ENCODE data around the gene ANP32B. TPM values are rescaled to one million over a fixed set of nuclear protein-coding genes. Genes with fewer than 3 reads are reported as not detected.

The ANP32B gene
- polyA plus RNA-seq, 1 donor (not counting 4 experiments of a cell fraction or from before 2014, with no cell fraction given): 51.0 TPM

DNA sequence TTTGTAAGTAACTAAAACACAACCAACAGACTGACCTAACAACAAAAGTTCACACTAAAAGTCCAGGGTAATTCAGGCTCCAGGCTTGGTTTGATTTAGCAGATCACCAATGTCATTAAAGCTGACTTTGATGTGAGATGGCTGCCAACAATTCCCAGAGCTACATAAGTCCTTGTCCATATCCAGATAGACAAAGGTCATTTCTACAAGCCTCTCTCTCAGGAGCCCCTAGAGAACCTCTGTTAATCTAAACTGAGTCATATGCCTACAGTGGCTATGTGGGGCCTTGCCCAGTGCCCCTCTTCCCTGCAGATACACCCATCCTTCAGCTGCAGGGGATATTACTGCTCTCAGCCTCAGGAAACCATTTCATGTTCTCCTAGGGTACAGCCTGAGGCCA lies 18.2 kb upstream of the ANP32B start:
- FAIRE-seq (no peak), DNase-seq (ENCODE audit: low read depth, low spot score) (no peak)
- dilution Hi-C loops (cut with MboI; ENCODE audit: extremely low pct_ligation_motif_present, low sequenced_read_pairs): no loop called here
- Histone ChIP-seq H3K9me1 (ENCODE audit: control insufficient read depth, extremely low read depth, insufficient read depth, low read length) (no peaks in the 10 kb centered on the region), H3K79me2 (ENCODE audit: control insufficient read depth, insufficient read depth, low read length) (no peaks in the 10 kb centered on the region), H3K27ac (ENCODE audit: control insufficient read depth, insufficient read depth, low read length) (no peak overlapping the region), H2AFZ (ENCODE audit: control insufficient read depth, low read length) (no peak overlapping the region), H3K9ac (ENCODE audit: control insufficient read depth, extremely low read depth, insufficient read depth, low read length) (no peak overlapping the region), H3K27me3 (ENCODE audit: control insufficient read depth, extremely low read depth, insufficient read depth, low read length) (no peaks in the 10 kb centered on the region), H3K9me3 (ENCODE audit: control insufficient read depth, low read depth, low read length) (no peaks in the 10 kb centered on the region), H3K4me3 (ENCODE audit: control insufficient read depth in 2 of 3, extremely low read depth in 1 of 3, insufficient read depth in 2 of 3, low read depth in 1 of 3, low read length in 3 of 3) (no peak overlapping the region), H3K4me1 (ENCODE audit: control insufficient read depth, extremely low read depth, insufficient read depth, low read length) (no peaks in the 10 kb centered on the region), H3K36me3 (ENCODE audit: control insufficient read depth in 2 of 2, extremely low read depth in 1 of 2, insufficient read depth in 2 of 2, low read length in 2 of 2) (no peaks in the 10 kb centered on the region), H3K4me2 (ENCODE audit: control insufficient read depth, extremely low read depth, insufficient read depth, low read depth, low read length) (no peak overlapping the region), H4K20me1 (ENCODE audit: control insufficient read depth, extremely low read depth, insufficient read depth, low read length) (no peaks in the 10 kb centered on the region)
- TF ChIP-seq EZH2 (IDR thresholded peaks at IDR 0.05; ENCODE audit: low read length): no peak
- TF ChIP-seq, protein P1, sequence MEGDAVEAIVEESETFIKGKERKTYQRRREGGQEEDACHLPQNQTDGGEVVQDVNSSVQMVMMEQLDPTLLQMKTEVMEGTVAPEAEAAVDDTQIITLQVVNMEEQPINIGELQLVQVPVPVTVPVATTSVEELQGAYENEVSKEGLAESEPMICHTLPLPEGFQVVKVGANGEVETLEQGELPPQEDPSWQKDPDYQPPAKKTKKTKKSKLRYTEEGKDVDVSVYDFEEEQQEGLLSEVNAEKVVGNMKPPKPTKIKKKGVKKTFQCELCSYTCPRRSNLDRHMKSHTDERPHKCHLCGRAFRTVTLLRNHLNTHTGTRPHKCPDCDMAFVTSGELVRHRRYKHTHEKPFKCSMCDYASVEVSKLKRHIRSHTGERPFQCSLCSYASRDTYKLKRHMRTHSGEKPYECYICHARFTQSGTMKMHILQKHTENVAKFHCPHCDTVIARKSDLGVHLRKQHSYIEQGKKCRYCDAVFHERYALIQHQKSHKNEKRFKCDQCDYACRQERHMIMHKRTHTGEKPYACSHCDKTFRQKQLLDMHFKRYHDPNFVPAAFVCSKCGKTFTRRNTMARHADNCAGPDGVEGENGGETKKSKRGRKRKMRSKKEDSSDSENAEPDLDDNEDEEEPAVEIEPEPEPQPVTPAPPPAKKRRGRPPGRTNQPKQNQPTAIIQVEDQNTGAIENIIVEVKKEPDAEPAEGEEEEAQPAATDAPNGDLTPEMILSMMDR (optimal IDR thresholded peaks at IDR 0.05 in 1 of 3, IDR thresholded peaks at IDR 0.05 in 1 of 3, conservative IDR thresholded peaks at IDR 0.05 in 1 of 3; ENCODE audit: extremely low read depth in 1 of 3, insufficient read depth in 2 of 3, low read length in 3 of 3): no peak

- no peaks in the 10 kb centered on the region for H3K9me3 ChIP-seq (ENCODE audit: control insufficient read depth, low read depth, low read length)
- H3K27me3 ChIP-seq (ENCODE audit: control insufficient read depth, extremely low read depth, insufficient read depth, low read length): no peaks in the 10 kb centered on the region
- no peak overlapping the region for H3K4me2 ChIP-seq (ENCODE audit: control insufficient read depth, extremely low read depth, insufficient read depth, low read depth, low read length)
- H3K4me1 ChIP-seq (ENCODE audit: control insufficient read depth, extremely low read depth, insufficient read depth, low read length): no peaks in the 10 kb centered on the region
- no peak overlapping the region for H3K27ac ChIP-seq (ENCODE audit: control insufficient read depth, insufficient read depth, low read length)
- dilution Hi-C loops (cut with MboI; ENCODE audit: extremely low pct_ligation_motif_present, low sequenced_read_pairs): no loop called here
- H2AFZ ChIP-seq (ENCODE audit: control insufficient read depth, low read length): no peak overlapping the region
- TF ChIP-seq, protein P1 (optimal IDR thresholded peaks at IDR 0.05 in 1 of 3, IDR thresholded peaks at IDR 0.05 in 1 of 3, conservative IDR thresholded peaks at IDR 0.05 in 1 of 3; ENCODE audit: extremely low read depth in 1 of 3, insufficient read depth in 2 of 3, low read length in 3 of 3): no peak
- no peak for TF ChIP-seq EZH2 (IDR thresholded peaks at IDR 0.05; ENCODE audit: low read length)
- no peaks in the 10 kb centered on the region for H3K36me3 ChIP-seq (ENCODE audit: control insufficient read depth in 2 of 2, extremely low read depth in 1 of 2, insufficient read depth in 2 of 2, low read length in 2 of 2)
- FAIRE-seq (no peak), DNase-seq (ENCODE audit: low read depth, low spot score) (no peak)
- H3K79me2 ChIP-seq (ENCODE audit: control insufficient read depth, insufficient read depth, low read length): no peaks in the 10 kb centered on the region
- no peaks in the 10 kb centered on the region for H4K20me1 ChIP-seq (ENCODE audit: control insufficient read depth, extremely low read depth, insufficient read depth, low read length)
- no peak overlapping the region for H3K4me3 ChIP-seq (ENCODE audit: control insufficient read depth in 2 of 3, extremely low read depth in 1 of 3, insufficient read depth in 2 of 3, low read depth in 1 of 3, low read length in 3 of 3)
- H3K9ac ChIP-seq (ENCODE audit: control insufficient read depth, extremely low read depth, insufficient read depth, low read length): no peak overlapping the region
- no peaks in the 10 kb centered on the region for H3K9me1 ChIP-seq (ENCODE audit: control insufficient read depth, extremely low read depth, insufficient read depth, low read length)
Measured at GRCh38 chr9:97966493-97966892, 16.6 kb upstream of the ANP32B start.
